Suprapubic skin (tissue), 4 donors: ENCODE data around the gene MAP2K1.
"Not testable (repeated sequence)": the region's sequence is repeated elsewhere in the genome, so short reads cannot be mapped to it uniquely, and the experiment has no call there.

ENCODE experiments used
- EP300 ChIP-seq: sonication (generic); formaldehyde crosslinking; IDR thresholded peaks from one replicate; pipeline ENCODE4 v1.6.1; 2017; ENCODE audit warnings: antibody characterized with exemption
- POLR2A ChIP-seq, 2 donors: fragments of 450-650 bp; IDR thresholded peaks; one replicate each; pipeline ENCODE4 v1.6.1; 2017; ENCODE audit warnings: antibody characterized with exemption in 2 of 2, mild to moderate bottlenecking in 2 of 2, moderate library complexity in 2 of 2
- POLR2AphosphoS5 ChIP-seq, 3 donors: sonication (generic); formaldehyde crosslinking; IDR thresholded peaks; one replicate each; pipeline ENCODE4 v1.6.1; 2017; ENCODE audit warnings: antibody characterized with exemption in 3 of 3
- TF ChIP-seq, protein P1 (sequence below), 2 donors: fragments of 200-600 bp in 1 of 2; fragments of 450-650 bp in 1 of 2; sonication (generic) in 1 of 2; IDR thresholded peaks; one replicate each; pipeline ENCODE4 v1.5.1; 2016 to 2019; ENCODE audit warnings: antibody characterized with exemption in 2 of 2, mild to moderate bottlenecking in 1 of 2, moderate library complexity in 1 of 2

DNA sequence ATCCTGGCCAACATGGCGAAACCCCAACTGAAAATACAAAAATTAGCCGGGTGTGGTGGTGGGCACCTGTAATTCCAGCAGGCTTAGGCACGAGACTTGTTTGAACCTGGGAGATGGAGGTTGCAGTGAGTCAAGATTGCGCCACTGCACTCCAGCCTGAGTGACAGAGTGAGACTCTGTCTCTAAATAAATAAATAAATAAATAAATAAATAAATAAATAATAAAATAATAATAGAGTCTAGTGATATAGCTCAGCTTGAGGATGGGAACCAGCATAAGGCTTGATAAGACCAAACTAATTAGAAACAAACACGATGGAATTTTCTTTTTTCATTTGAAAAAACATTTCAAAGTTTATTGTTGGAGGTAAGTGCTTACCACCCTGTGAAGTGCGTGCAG lies 74.6 kb downstream of the MAP2K1 start:
- TF ChIP-seq, protein P1, sequence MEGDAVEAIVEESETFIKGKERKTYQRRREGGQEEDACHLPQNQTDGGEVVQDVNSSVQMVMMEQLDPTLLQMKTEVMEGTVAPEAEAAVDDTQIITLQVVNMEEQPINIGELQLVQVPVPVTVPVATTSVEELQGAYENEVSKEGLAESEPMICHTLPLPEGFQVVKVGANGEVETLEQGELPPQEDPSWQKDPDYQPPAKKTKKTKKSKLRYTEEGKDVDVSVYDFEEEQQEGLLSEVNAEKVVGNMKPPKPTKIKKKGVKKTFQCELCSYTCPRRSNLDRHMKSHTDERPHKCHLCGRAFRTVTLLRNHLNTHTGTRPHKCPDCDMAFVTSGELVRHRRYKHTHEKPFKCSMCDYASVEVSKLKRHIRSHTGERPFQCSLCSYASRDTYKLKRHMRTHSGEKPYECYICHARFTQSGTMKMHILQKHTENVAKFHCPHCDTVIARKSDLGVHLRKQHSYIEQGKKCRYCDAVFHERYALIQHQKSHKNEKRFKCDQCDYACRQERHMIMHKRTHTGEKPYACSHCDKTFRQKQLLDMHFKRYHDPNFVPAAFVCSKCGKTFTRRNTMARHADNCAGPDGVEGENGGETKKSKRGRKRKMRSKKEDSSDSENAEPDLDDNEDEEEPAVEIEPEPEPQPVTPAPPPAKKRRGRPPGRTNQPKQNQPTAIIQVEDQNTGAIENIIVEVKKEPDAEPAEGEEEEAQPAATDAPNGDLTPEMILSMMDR (IDR thresholded peaks at IDR 0.05) = not testable (repeated sequence)
- not testable (repeated sequence) for TF ChIP-seq POLR2A (IDR thresholded peaks at IDR 0.05); POLR2AphosphoS5 (IDR thresholded peaks at IDR 0.05); EP300
